Astrocyte (in vitro differentiated cells and primary cell): ENCODE data around the gene SGPL1. TPM values are rescaled to one million over a fixed set of nuclear protein-coding genes. Genes with fewer than 3 reads are reported as not detected.

ENCODE experiments used
- DNase-seq: peaks from one replicate; pipeline ENCODE4 v3.0.0-alpha.2; 2010; ENCODE audit warnings: low read depth
- FAIRE-seq: peaks from 2 replicates; lab custom pipeline; 2011; peaks lifted over from hg19 to GRCh38; lab: Jason Lieb, UNC
- H2AFZ ChIP-seq: 2 replicates; pipeline ENCODE4 v1.6.0; 2012; ENCODE audit warnings: low read depth, low read length, inconsistent platforms
- H3K27ac ChIP-seq: 2 replicates; pipeline ENCODE4 v1.5.1; 2011; ENCODE audit warnings: low read depth, low read length, inconsistent platforms
- H3K27me3 ChIP-seq: 2 replicates; pipeline ENCODE4 v1.6.0; 2011; ENCODE audit warnings: low read length, inconsistent platforms; ENCODE audit not compliant: insufficient read depth
- H3K36me3 ChIP-seq: 2 replicates; pipeline ENCODE4 v1.5.1; 2011; ENCODE audit warnings: low read length, inconsistent platforms; ENCODE audit not compliant: insufficient read depth
- H3K4me1 ChIP-seq: 2 replicates; pipeline ENCODE4 v1.5.1; 2011; ENCODE audit warnings: low read length, inconsistent platforms; ENCODE audit not compliant: insufficient read depth
- H3K4me2 ChIP-seq: 2 replicates; pipeline ENCODE4 v1.6.0; 2012; ENCODE audit warnings: low read length, inconsistent platforms
- H3K4me3 ChIP-seq: 2 replicates; pipeline ENCODE4 v1.5.1; 2011; ENCODE audit warnings: low read depth, mild to moderate bottlenecking, low read length, inconsistent platforms; ENCODE audit not compliant: insufficient read depth
- H3K79me2 ChIP-seq: 2 replicates; pipeline ENCODE4 v1.6.0; 2012; ENCODE audit warnings: mild to moderate bottlenecking, low read length, inconsistent platforms; ENCODE audit not compliant: insufficient read depth
- H3K9ac ChIP-seq: 2 replicates; pipeline ENCODE4 v1.6.0; 2012; ENCODE audit warnings: mild to moderate bottlenecking, low read length, inconsistent platforms
- H3K9me3 ChIP-seq: 2 replicates; pipeline ENCODE4 v1.5.1; 2012; ENCODE audit warnings: low read depth, mild to moderate bottlenecking, low read length, inconsistent platforms; ENCODE audit not compliant: insufficient read depth
- H4K20me1 ChIP-seq: 2 replicates; pipeline ENCODE4 v1.6.0; 2012; ENCODE audit warnings: low read length, inconsistent platforms; ENCODE audit not compliant: insufficient read depth
- H3K27ac Mint-ChIP-seq: one replicate; pipeline ENCODE4 v1.8.0; 2021; ENCODE audit warnings: mild to moderate bottlenecking, mixed read lengths; ENCODE audit not compliant: unreplicated experiment
- H3K27me3 Mint-ChIP-seq: one replicate; pipeline ENCODE4 v1.8.0; 2021; ENCODE audit warnings: low read depth, mixed read lengths; ENCODE audit not compliant: unreplicated experiment
- H3K36me3 Mint-ChIP-seq: one replicate; pipeline ENCODE4 v1.8.0; 2021; ENCODE audit warnings: low read depth, mixed read lengths; ENCODE audit not compliant: unreplicated experiment
- H3K4me1 Mint-ChIP-seq: one replicate; pipeline ENCODE4 v1.8.0; 2021; ENCODE audit warnings: low read depth, mixed read lengths; ENCODE audit not compliant: unreplicated experiment
- H3K4me3 Mint-ChIP-seq: one replicate; pipeline ENCODE4 v1.8.0; 2021; ENCODE audit warnings: mild to moderate bottlenecking, moderate library complexity, mixed read lengths; ENCODE audit not compliant: unreplicated experiment
- H3K9me3 Mint-ChIP-seq: one replicate; pipeline ENCODE4 v1.8.0; 2021; ENCODE audit warnings: mild to moderate bottlenecking, mixed read lengths; ENCODE audit not compliant: unreplicated experiment
- EZH2 ChIP-seq: IDR thresholded peaks from 2 replicates; pipeline ENCODE4 v1.6.1; 2012; ENCODE audit warnings: mild to moderate bottlenecking, low read length, inconsistent platforms; ENCODE audit not compliant: insufficient read depth
- total RNA-seq: library from RNA; stranded (reverse); gene quantifications from 2 replicates; pipeline ENCODE4 v1.2.1, GENCODE V29; 2021
- TF ChIP-seq, protein P1 (sequence below): IDR thresholded peaks from 2 replicates; pipeline ENCODE4 v1.5.1; 2011; ENCODE audit warnings: low read depth, mild to moderate bottlenecking, inconsistent platforms, low read length, moderate library complexity; ENCODE audit not compliant: insufficient read depth

Gene SGPL1
- total RNA-seq, 1 donor from 2014 or later = 101 TPM

DNA sequence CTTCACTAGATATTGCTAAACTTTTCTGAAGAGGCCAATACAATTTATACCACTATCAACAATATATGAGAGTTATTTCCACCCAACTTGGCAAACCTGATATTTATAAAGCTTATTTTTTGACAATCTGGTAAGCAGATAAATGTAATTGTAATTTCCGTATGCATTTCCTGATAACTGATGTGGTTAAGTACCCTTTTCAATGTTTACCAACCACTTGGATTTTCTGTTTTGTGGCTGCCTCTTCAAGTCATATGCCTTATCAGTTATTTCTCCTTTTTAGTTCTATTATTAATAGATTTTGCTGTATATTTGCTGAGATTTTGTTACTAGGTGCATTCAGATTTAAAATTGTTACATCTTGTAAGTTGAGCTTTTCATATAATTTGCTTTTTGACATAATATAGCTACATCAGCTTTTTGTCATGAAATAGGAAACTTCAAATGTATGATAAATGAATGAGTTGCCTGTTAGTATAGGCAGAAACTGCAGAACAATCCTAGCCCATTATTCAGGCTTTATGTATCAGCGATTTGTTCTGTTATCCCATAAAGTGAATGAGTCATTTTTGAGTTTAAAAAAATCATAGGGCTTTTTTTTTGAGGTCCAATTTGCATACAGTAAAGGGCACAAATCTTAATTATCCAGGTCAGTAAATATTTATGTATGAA, 11.5 kb downstream of the SGPL1 start:
- H3K27me3 ChIP-seq = no peaks in the 10 kb centered on the region
- DNase-seq = peak; percentile 22
- peaks cover 72% of the 10 kb centered on the region for H3K79me2 ChIP-seq
- no peak for FAIRE-seq
- no peak overlapping the region for H3K4me3 ChIP-seq
- peaks cover 6% of the 10 kb centered on the region for H3K36me3 ChIP-seq
- Mint-ChIP-seq H3K36me3 (no peaks in the 10 kb centered on the region), H3K27ac (no peak overlapping the region), H3K9me3 (no peaks in the 10 kb centered on the region), H3K27me3 (no peaks in the 10 kb centered on the region), H3K4me1 (peaks cover 46% of the 10 kb centered on the region), H3K4me3 (no peak overlapping the region)
- H2AFZ ChIP-seq = no peak overlapping the region
- H3K4me1 ChIP-seq = peaks cover 20% of the 10 kb centered on the region
- H3K9me3 ChIP-seq = no peaks in the 10 kb centered on the region
- no peak overlapping the region for H3K9ac ChIP-seq
- peaks cover 4% of the 10 kb centered on the region for H4K20me1 ChIP-seq
- TF ChIP-seq, protein P1, sequence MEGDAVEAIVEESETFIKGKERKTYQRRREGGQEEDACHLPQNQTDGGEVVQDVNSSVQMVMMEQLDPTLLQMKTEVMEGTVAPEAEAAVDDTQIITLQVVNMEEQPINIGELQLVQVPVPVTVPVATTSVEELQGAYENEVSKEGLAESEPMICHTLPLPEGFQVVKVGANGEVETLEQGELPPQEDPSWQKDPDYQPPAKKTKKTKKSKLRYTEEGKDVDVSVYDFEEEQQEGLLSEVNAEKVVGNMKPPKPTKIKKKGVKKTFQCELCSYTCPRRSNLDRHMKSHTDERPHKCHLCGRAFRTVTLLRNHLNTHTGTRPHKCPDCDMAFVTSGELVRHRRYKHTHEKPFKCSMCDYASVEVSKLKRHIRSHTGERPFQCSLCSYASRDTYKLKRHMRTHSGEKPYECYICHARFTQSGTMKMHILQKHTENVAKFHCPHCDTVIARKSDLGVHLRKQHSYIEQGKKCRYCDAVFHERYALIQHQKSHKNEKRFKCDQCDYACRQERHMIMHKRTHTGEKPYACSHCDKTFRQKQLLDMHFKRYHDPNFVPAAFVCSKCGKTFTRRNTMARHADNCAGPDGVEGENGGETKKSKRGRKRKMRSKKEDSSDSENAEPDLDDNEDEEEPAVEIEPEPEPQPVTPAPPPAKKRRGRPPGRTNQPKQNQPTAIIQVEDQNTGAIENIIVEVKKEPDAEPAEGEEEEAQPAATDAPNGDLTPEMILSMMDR = no peak
- TF ChIP-seq EZH2 = no peak
- no peak overlapping the region for H3K4me2 ChIP-seq
- H3K27ac ChIP-seq = peak overlapping the region; percentile 5

DNA sequence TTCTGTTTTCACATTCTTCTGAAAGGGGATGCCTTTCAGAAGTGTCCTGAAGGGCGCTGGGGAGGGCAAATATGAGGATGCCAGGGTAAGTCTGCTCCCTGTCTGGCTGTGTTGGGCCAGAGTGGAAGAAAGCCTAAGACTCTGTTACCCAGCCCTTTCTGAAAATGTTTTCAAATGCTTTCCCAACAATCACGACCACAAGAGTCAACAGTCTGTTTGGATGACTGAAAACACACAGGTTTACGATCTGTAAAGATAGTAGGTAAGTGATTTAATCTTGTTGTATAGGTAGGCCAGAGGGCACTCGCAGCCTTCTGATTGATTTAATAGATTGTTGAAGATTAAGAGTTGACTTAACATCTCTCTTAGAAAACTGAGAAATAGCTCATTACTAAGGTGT, 13.2 kb downstream of the SGPL1 start:
- peaks cover 2% of the 10 kb centered on the region for H3K36me3 ChIP-seq
- H3K9me3 Mint-ChIP-seq = no peaks in the 10 kb centered on the region
- H3K27ac ChIP-seq = no peak overlapping the region
- no peak overlapping the region for H3K4me3 ChIP-seq
- H3K4me1 ChIP-seq = peaks cover 36% of the 10 kb centered on the region
- DNase-seq = no peak
- H3K4me3 Mint-ChIP-seq = no peak overlapping the region
- FAIRE-seq = peak; percentile 26
- no peaks in the 10 kb centered on the region for H4K20me1 ChIP-seq
- TF ChIP-seq EZH2 = no peak
- TF ChIP-seq, protein P1 = no peak
- H3K4me2 ChIP-seq = no peak overlapping the region
- peaks cover 60% of the 10 kb centered on the region for H3K4me1 Mint-ChIP-seq
- no peak overlapping the region for H3K9ac ChIP-seq
- no peaks in the 10 kb centered on the region for H3K27me3 Mint-ChIP-seq
- no peaks in the 10 kb centered on the region for H3K36me3 Mint-ChIP-seq
- no peak overlapping the region for H3K27ac Mint-ChIP-seq
- H3K27me3 ChIP-seq = no peaks in the 10 kb centered on the region
- H3K9me3 ChIP-seq = no peaks in the 10 kb centered on the region
- H3K79me2 ChIP-seq = peaks cover 72% of the 10 kb centered on the region
- no peak overlapping the region for H2AFZ ChIP-seq

DNA sequence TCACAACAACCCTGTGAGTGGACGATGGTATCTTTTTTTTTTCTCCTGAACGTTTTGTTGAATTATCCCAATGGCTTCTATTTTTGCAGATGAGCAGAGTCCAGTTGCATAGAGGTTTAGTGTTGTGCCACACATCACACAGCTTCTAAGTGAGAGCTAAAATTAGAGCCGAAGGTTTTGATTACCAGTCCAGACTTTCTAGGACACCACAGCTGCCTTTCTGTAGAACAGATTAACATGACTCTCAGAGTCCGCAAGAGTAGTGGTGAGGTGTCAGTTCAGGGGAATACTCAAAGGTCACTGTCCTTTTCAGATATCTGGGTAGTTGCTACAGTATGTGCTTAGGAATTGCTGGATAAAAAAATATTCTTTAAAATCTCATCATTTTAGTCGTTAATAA, 13.8 kb downstream of the SGPL1 start:
- FAIRE-seq (no peak), DNase-seq (no peak)
- Histone ChIP-seq H3K27me3 (no peaks in the 10 kb centered on the region), H4K20me1 (no peaks in the 10 kb centered on the region), H3K79me2 (peaks cover 78% of the 10 kb centered on the region), H3K9ac (no peak overlapping the region), H3K4me3 (no peak overlapping the region), H3K27ac (no peak overlapping the region), H3K36me3 (peaks cover 2% of the 10 kb centered on the region), H3K9me3 (no peaks in the 10 kb centered on the region), H3K4me2 (no peak overlapping the region), H2AFZ (no peak overlapping the region), H3K4me1 (peaks cover 43% of the 10 kb centered on the region)
- H3K4me1 Mint-ChIP-seq = peaks cover 66% of the 10 kb centered on the region
- H3K27me3 Mint-ChIP-seq = no peaks in the 10 kb centered on the region
- no peaks in the 10 kb centered on the region for H3K9me3 Mint-ChIP-seq
- H3K27ac Mint-ChIP-seq = peak overlapping the region; percentile 14
- H3K4me3 Mint-ChIP-seq = no peak overlapping the region
- no peaks in the 10 kb centered on the region for H3K36me3 Mint-ChIP-seq
- TF ChIP-seq, protein P1 = no peak
- TF ChIP-seq EZH2 = no peak
